HG03457 (cell line): Measurements from ENCODE around the gene OR8G5.
"Not testable (repeated sequence)": the region's sequence is repeated elsewhere in the genome, so short reads cannot be mapped to it uniquely, and the experiment has no call there.

ENCODE experiments used
- ATAC-seq: cut with Tn5 transposase; IDR thresholded peaks from one replicate; pipeline ENCODE4 v1.9.1; 2021; ENCODE audit warnings: moderate number of reproducible peaks; ENCODE audit not compliant: unreplicated experiment

The OR8G5 gene, protein sequence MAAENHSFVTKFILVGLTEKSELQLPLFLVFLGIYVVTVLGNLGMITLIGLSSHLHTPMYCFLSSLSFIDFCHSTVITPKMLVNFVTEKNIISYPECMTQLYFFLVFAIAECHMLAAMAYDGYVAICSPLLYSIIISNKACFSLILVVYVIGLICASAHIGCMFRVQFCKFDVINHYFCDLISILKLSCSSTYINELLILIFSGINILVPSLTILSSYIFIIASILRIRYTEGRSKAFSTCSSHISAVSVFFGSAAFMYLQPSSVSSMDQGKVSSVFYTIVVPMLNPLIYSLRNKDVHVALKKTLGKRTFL

GRCh38 chr11:124256076-124256475, at the start of gene OR8G5:
Gene OR8G5, plus strand, starts transcription at chr11:124256376. Its CDS starts 8,556 bp downstream, at chr11:124264932.
- no peak for ATAC-seq

DNA sequence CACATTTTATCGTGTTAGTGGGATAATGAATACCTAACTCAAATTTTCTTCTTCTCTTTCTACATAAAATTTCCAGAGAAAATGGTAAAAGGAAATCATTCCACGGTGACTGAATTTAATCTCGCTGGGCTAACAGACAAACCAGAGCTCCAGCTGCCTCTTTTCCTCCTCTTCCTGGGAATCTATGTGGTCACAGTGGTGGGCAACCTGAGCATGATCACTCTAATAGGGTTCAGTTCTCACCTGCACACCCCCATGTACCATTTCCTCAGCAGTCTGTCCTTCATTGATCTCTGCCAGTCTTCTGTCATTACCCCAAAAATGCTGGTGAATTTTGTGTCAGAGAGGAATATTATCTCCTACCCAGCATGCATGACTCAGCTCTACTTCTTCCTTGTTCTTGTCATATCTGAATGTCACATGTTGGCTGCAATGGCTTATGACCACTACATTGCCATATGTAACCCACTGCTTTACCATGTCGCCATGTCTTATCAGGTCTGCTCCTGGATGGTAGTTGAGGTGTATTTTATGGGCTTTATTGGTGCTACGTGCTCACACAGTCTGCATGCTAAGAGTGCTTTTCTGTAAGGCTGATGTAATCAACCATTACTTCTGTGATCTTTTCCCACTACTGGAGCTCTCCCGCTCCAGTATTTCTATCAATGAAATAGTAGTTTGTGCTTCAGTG, 48.9 kb upstream of the OR8G5 start:
- no peak for ATAC-seq

GRCh38 chr11:124209824-124210357, 46.3 kb upstream of the OR8G5 start:
- ATAC-seq = no peak

DNA sequence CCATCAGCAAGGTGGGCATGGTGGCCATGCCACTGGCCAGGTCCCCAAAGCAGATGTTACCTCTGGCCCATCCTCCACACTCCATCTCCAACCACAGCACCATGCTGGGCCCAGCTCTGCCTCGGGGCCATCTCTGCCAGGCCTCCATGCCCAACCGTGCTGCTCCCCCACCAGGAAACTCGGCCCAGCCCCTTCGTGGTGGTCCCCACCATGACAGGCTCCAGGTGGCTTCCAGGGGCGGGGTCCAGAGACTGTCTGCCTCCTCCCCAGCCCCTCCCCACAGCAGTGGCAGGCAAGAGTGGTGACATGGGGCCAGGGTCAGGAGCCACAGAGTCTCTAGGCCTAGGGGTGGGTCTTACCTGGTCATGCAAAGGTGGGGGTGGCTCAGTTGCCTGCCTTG, 45.8 kb upstream of the OR8G5 start:
- no peak for ATAC-seq

- no peak for ATAC-seq
Measured at GRCh38 chr11:124211321-124211720, 44.9 kb upstream of the OR8G5 start.

- no peak for ATAC-seq
Measured at GRCh38 chr11:124214027-124214426, 42.1 kb upstream of the OR8G5 start.

DNA sequence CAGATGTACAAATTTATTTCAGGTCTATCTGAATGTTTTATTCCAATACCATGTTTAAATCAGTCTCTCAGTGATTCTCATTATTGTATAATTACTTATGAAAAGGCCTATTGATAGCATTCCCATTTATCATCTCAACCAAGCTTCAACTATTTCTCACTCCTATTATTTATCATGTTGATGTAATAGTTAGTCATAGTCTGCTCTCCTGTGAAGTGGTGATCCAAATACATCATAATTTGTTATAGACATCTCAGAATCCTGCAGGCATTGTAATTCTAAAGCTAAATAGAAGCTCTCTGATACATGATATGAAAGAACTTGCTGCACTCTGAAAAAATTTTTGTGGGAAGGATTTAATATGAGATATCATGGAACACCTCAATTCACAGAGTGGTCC, 37.0 kb upstream of the OR8G5 start:
- no peak for ATAC-seq

DNA sequence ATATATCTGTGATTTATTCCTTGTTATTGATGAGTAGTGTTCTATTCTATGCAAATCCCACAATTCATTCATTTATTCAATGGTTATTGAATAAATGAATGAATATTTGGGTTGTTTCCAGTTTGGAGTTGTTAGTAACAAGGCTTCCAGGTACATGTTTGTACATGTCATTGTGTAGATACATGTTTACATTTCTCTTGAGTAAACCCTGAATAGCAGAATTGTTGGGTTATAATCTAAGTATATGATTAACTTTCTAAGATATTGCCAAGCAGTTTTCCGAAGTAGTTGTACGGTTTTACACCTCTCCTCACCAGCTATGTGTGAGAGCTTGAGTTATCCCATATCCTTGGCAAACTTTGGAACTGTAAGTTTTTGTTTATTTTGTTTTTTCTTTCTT, 33.8 kb upstream of the OR8G5 start:
- no peak for ATAC-seq

DNA sequence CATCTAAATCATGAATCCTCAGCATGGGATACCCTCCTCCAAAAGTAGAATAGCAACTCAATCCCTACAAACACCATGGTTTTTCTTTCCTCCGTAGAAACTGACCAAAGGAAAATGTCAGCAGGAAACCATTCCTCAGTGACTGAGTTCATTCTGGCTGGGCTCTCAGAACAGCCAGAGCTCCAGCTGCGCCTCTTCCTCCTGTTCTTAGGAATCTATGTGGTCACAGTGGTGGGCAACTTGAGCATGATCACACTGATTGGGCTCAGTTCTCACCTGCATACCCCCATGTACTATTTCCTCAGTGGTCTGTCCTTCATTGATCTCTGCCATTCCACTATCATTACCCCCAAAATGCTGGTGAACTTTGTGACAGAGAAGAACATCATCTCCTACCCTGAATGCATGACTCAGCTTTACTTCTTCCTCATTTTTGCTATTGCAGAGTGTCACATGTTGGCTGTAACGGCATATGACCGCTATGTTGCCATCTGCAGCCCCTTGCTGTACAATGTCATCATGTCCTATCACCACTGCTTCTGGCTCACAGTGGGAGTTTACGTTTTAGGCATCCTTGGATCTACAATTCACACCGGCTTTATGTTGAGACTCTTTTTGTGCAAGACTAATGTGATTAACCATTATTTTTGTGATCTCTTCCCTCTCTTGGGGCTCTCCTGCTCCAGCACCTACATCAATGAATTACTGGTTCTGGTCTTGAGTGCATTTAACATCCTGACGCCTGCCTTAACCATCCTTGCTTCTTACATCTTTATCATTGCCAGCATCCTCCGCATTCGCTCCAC, 31.4 kb upstream of the OR8G5 start:
- ATAC-seq = not testable (repeated sequence)

DNA sequence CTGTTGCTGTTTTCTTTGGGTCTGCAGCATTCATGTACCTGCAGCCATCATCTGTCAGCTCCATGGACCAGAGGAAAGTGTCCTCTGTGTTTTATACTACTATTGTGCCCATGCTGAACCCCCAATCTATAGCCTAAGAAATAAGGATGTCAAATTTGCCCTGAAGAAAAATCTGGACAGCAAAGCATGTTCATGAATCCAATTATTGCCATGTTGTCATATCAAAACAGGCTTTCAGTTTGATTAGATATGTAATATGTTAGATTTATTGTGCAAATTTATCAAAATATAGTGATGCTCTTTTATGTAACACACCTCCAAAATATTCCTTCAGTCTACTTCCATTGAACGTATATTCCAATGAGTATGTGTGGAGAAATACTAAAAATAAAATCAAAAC, 30.7 kb upstream of the OR8G5 start:
- no peak for ATAC-seq

DNA sequence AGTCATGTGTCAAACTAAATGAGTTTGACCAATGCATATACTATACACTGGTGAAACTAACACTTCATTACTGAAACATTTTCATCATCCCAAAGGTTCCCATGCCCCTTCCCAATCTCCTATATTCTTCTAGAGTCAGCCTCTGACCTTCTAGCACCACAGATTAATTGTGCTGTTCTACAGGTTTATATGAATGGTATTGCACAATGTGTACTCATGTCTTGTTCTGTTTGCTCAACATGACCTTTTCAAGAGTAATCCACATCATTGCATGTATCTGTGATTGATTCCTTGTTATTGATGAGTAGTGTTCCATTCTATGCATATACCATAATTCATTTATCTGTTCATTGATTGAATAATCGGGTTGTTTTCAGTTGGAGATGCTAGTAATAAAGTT, 22.8 kb upstream of the OR8G5 start:
- ATAC-seq = no peak

DNA sequence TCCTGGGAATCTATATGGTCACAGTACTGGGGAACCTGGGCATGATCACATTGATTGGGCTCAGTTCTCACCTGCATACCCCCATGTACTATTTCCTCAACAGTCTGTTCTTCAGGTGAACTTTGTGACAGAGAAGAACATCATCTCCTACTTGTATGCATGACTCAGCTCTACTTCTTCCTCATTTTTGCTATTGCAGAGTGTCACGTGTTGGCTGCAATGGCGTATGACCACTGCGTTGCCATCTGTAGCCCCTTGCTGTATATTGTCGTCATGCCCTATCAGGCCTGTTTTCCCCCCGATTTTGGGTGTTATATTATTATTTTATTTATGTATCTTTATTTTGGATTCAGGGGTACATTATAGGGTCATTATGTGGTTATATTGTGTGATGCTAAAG, 17.7 kb upstream of the OR8G5 start:
- ATAC-seq = no peak

DNA sequence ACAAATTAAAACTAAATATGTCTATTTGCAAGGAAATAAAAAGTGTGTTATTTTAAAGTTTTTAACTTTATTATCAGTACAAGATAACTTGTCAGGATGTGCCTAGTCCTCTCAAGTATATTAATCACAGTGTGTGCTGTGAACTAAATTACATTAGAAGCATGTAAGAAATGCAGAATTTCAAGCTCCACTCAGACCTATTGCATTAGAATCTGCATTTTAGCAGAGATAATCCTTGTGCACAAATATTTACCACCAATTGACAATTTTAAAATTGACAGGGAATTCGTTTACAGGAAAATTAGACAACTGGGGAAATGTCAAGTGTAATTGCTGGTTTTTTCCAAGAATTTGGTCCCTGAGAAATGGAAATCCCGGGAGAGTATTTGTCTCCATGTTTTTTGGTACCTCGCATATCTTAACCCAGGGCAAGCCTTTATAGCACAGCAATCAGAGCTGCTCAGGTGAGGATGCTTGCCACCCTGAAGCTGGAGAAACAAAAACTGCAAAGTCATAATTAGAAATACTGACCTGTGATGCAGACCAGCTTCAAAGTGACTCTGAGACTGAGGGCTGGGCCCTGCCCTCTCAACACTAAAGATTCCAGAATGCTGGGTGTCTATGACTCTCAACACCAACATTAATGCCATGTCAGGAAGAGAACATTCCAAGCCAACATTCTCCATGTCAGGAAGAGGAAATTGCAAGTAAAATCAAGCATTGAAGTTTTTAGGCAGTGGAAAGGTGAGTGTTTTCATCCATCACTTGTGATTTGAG, 15.4 kb upstream of the OR8G5 start, which contains the start of gene OR8G1:
TSS of gene OR8G1 (plus strand) at position 475 of the 777 bp plus-strand sequence. CDS start 8,581 bp downstream, outside the sequence.
- no peak for ATAC-seq

GRCh38 chr11:124249869-124250268, 6.3 kb upstream of the OR8G5 start:
- not testable (repeated sequence) for ATAC-seq

GRCh38 chr11:124265041-124265440, 8.9 kb downstream of the OR8G5 start:
- not testable (repeated sequence) for ATAC-seq

DNA sequence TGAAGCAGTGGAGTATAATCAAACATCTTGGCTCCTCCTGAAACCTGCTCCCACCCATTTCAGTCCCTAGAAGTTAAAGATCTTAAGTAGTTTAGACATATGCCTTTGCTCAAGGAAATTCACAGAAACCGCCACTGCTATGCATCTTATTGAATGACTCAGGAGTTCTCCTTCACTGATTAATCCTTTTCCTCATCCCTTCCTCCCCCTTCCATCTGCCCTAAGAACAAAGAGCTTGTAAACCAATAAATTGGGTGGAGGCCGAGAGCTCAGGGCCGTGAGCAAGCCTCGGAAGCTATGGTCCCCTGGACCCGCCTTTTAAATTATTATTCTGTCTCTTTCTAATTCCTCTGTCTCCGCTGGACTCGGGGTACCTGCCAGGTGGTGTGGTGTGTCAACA, 14.7 kb downstream of the OR8G5 start:
- not testable (repeated sequence) for ATAC-seq

DNA sequence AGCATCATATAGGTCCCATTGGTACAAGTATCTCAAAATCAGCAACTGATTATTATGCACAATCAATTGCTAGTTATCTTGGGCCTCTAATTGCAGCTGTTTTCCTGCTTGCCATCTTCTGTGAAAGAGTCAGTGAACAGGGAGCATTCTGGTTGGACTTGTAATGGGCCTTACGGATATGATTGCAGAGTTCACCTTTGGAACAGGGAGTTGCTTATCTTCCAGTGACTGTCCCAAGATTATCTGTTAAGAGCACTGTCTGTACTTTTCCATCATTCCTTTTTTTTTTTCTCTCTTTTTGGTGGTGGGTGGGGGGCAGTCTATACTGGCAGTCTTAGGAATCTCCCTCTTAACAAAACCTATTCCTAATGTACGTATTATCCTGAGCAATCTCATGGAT, 17.8 kb downstream of the OR8G5 start:
- no peak for ATAC-seq

DNA sequence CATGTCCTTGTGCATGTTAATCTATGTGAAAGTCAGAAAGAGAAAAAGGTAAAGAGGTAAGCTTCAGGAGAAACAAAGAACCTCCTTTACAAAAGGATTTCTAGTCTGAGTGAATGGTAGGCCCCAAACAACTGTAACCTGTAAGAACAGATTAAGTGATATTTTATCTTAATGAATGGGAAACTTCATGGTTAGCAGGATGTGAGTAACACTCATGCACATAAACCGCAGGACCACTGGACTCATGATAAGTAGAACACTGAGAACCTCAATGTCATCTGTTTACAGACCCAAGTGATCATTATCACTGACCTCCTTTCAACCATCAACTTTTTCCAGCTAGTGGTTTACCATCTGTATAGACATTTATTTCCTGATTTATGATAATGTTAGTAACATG, 19.9 kb downstream of the OR8G5 start:
- ATAC-seq = no peak

DNA sequence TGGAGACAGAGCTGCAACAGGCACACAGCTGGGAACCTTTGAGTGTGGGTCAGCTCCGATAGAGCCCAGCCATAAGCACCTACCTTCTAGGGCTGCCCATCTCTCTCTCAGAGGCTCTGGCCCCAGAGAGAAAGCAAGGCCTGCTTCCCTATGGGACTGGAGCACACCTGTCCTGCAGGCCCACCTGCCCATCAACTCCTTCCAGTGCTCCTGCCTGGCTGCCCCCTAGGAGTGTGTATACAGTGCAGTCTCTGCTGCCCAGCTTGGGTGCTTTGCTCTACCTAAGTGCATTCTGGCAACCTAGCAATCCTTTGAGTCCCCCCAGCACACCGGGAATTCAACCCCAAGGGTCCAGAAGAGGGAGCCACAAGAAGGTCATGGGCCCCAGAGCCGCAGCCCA, 21.0 kb downstream of the OR8G5 start:
- ATAC-seq = no peak

DNA sequence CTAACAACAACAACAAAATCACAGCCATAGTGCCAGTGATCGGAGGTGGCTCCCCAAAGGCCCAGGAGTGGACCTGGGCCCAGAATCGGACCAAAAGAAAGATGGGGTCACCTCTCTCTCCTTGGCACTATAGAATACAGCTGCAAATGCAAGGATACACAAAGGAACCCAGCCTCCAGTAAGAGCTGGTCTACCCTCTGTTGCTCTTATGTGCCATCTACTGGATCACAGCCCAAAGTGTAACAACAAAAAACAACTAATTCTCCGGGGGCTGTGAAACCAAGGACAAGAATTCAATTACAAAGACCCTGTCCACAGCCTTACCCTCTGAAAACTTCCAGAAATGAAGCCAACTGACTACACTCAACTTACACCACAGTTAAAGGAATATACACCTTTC, 21.6 kb downstream of the OR8G5 start:
- no peak for ATAC-seq

DNA sequence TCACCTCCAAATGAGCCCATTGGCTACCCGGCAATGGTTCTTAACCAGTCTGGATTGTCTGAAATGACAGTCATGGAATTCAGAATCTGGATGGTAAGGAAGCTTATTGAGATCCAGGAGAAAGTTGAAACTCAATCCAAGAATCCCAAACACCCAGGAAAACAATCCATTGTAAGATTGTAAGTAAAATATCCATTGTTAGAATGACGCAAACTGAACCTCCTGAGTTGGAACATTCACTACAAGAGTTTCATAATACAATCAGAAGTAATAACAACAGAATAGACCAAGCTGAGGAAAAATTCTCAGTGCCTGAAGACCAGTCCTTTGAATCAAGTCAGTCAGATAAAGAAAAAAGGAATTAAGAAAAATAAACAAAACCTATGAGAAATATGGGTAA, 22.1 kb downstream of the OR8G5 start:
- ATAC-seq = no peak
